ENCODE results near the gene IL32.

IL32 gene

DNA sequence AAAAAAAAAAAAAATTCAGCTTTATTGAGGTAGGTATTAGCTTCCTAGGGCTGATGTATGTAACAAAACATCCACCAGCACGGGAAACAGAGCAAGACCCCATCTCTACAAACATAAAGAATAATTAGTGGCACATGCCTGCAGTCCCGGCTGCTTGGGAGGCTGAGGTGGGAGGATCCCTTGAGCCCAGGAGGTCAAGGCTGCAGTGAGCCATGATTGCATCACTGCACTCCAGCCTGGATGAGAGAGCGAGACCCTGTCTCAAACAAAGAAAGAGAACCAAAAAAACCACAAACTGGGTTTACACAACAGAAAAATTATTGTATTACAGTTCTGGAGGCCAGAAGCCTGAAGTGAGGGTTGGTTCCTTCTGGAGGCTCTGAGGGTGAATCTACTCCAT lies 23.1 kb upstream of the IL32 start:
- TF ChIP-seq ZNF565 (CRISPR knock-in tag; conservative IDR thresholded peaks at IDR 0.05; ENCODE audit: low read depth) (no peak), ZFP30 (CRISPR knock-in tag; IDR thresholded peaks at IDR 0.05) (no peak), OSR1 (CRISPR knock-in tag; IDR thresholded peaks at IDR 0.05) (no peak), TCF4 (CRISPR knock-in tag; IDR thresholded peaks at IDR 0.05; ENCODE audit: borderline replicate concordance) (no peak), ZNF70 (CRISPR knock-in tag; IDR thresholded peaks at IDR 0.05) (no peak), CSDC2 (CRISPR knock-in tag; IDR thresholded peaks at IDR 0.05) (no peak), TOX (CRISPR knock-in tag; IDR thresholded peaks at IDR 0.05; ENCODE audit: borderline replicate concordance) (no peak), PPARA (CRISPR knock-in tag; IDR thresholded peaks at IDR 0.05; ENCODE audit: borderline replicate concordance) (no peak), ISL1 (CRISPR knock-in tag; IDR thresholded peaks at IDR 0.05) (no peak), ZNF8 (CRISPR knock-in tag; IDR thresholded peaks at IDR 0.05) (no peak), SNAI2 (CRISPR knock-in tag; IDR thresholded peaks at IDR 0.05) (no peak), GLIS3 (CRISPR knock-in tag; IDR thresholded peaks at IDR 0.05) (no peak), ESRRG (CRISPR knock-in tag; IDR thresholded peaks at IDR 0.05) (no peak)
- TF ChIP-seq, protein P1, sequence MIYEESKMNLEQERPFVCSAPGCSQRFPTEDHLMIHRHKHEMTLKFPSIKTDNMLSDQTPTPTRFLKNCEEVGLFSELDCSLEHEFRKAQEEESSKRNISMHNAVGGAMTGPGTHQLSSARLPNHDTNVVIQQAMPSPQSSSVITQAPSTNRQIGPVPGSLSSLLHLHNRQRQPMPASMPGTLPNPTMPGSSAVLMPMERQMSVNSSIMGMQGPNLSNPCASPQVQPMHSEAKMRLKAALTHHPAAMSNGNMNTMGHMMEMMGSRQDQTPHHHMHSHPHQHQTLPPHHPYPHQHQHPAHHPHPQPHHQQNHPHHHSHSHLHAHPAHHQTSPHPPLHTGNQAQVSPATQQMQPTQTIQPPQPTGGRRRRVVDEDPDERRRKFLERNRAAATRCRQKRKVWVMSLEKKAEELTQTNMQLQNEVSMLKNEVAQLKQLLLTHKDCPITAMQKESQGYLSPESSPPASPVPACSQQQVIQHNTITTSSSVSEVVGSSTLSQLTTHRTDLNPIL (CRISPR knock-in tag; IDR thresholded peaks at IDR 0.05; ENCODE audit: low read depth) = no peak
- TF ChIP-seq, protein P2, sequence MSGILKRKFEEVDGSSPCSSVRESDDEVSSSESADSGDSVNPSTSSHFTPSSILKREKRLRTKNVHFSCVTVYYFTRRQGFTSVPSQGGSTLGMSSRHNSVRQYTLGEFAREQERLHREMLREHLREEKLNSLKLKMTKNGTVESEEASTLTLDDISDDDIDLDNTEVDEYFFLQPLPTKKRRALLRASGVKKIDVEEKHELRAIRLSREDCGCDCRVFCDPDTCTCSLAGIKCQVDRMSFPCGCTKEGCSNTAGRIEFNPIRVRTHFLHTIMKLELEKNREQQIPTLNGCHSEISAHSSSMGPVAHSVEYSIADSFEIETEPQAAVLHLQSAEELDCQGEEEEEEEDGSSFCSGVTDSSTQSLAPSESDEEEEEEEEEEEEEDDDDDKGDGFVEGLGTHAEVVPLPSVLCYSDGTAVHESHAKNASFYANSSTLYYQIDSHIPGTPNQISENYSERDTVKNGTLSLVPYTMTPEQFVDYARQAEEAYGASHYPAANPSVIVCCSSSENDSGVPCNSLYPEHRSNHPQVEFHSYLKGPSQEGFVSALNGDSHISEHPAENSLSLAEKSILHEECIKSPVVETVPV (CRISPR knock-in tag; IDR thresholded peaks at IDR 0.05) = no peak
- TF ChIP-seq, protein P3, sequence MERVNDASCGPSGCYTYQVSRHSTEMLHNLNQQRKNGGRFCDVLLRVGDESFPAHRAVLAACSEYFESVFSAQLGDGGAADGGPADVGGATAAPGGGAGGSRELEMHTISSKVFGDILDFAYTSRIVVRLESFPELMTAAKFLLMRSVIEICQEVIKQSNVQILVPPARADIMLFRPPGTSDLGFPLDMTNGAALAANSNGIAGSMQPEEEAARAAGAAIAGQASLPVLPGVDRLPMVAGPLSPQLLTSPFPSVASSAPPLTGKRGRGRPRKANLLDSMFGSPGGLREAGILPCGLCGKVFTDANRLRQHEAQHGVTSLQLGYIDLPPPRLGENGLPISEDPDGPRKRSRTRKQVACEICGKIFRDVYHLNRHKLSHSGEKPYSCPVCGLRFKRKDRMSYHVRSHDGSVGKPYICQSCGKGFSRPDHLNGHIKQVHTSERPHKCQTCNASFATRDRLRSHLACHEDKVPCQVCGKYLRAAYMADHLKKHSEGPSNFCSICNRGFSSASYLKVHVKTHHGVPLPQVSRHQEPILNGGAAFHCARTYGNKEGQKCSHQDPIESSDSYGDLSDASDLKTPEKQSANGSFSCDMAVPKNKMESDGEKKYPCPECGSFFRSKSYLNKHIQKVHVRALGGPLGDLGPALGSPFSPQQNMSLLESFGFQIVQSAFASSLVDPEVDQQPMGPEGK (CRISPR knock-in tag; IDR thresholded peaks at IDR 0.05; ENCODE audit: borderline replicate concordance) = no peak
- ATAC-seq = no peak

DNA sequence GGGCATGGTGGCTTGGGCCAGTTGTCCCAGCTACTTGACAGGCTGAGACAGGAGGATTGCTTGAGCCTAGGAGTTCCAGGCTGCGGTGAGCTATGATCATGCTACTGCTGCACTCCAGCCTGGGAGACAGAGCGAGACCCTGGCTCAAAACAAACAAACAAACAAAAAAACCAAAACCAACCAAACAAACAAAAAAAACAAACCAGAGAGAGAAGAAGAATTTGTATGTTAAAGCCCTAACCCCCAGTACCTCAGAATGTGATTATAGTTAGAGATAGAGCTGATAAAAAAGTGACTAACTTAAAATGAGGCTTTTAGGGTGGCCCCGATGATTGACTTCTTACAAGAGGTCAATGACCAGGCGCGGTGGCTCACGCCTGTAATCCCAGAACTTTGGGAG lies 20.7 kb upstream of the IL32 start:
- TF ChIP-seq CSDC2 (CRISPR knock-in tag; IDR thresholded peaks at IDR 0.05) (no peak), BACH2 (CRISPR knock-in tag; IDR thresholded peaks at IDR 0.05; ENCODE audit: borderline replicate concordance) (no peak), ZFP3 (CRISPR knock-in tag; IDR thresholded peaks at IDR 0.05) (no peak), TOX (CRISPR knock-in tag; IDR thresholded peaks at IDR 0.05; ENCODE audit: borderline replicate concordance) (no peak), RARB (CRISPR knock-in tag; IDR thresholded peaks at IDR 0.05) (no peak), ARNTL (CRISPR knock-in tag; IDR thresholded peaks at IDR 0.05; ENCODE audit: borderline replicate concordance, low read depth) (no peak), ZNF565 (CRISPR knock-in tag; conservative IDR thresholded peaks at IDR 0.05; ENCODE audit: low read depth) (no peak), TCF4 (CRISPR knock-in tag; IDR thresholded peaks at IDR 0.05; ENCODE audit: borderline replicate concordance) (no peak), SNAI2 (CRISPR knock-in tag; IDR thresholded peaks at IDR 0.05) (no peak), GLIS3 (CRISPR knock-in tag; IDR thresholded peaks at IDR 0.05) (no peak), ESRRG (CRISPR knock-in tag; IDR thresholded peaks at IDR 0.05) (no peak), ZNF70 (CRISPR knock-in tag; IDR thresholded peaks at IDR 0.05) (no peak)
- TF ChIP-seq, protein P4, sequence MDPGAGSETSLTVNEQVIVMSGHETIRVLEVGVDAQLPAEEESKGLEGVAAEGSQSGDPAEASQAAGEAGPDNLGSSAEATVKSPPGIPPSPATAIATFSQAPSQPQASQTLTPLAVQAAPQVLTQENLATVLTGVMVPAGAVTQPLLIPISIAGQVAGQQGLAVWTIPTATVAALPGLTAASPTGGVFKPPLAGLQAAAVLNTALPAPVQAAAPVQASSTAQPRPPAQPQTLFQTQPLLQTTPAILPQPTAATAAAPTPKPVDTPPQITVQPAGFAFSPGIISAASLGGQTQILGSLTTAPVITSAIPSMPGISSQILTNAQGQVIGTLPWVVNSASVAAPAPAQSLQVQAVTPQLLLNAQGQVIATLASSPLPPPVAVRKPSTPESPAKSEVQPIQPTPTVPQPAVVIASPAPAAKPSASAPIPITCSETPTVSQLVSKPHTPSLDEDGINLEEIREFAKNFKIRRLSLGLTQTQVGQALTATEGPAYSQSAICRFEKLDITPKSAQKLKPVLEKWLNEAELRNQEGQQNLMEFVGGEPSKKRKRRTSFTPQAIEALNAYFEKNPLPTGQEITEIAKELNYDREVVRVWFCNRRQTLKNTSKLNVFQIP (CRISPR knock-in tag; IDR thresholded peaks at IDR 0.05; ENCODE audit: borderline replicate concordance, low read depth) = no peak
- TF ChIP-seq, protein P1 (CRISPR knock-in tag; IDR thresholded peaks at IDR 0.05; ENCODE audit: low read depth) = no peak
- TF ChIP-seq, protein P2 (CRISPR knock-in tag; IDR thresholded peaks at IDR 0.05) = no peak
- no peak for ATAC-seq

Data from SK-N-SH treated with all-trans-retinoic acid at 6 μM for 48 hours (cell line).